K562 (cell line): ENCODE results near the gene IRX6. TPM values are rescaled to one million over a fixed set of nuclear protein-coding genes. Genes with fewer than 3 reads are reported as not detected.

Source experiments
- E2F3 ChIP-seq: fragments of 250-450 bp; sonication (Bioruptor Pico); IDR thresholded peaks from 2 replicates; pipeline ENCODE4 v1.4.0; 2020; ENCODE audit warnings: mild to moderate bottlenecking
- HDAC8 ChIP-seq: fragments of 450-650 bp; IDR thresholded peaks from 2 replicates; pipeline ENCODE4 v1.6.1; 2016; ENCODE audit warnings: mild to moderate bottlenecking, missing genetic modification characterization, moderate library complexity, missing compliant biosample characterization
- KDM5B ChIP-seq: fragments of 200-600 bp; sonication (generic); IDR thresholded peaks from 2 replicates; pipeline ENCODE4 v1.6.1; 2012; ENCODE audit warnings: low read depth, mild to moderate bottlenecking, moderate library complexity, low read length, control low read depth, inconsistent platforms; ENCODE audit not compliant: insufficient replicate concordance
- ZNF282 ChIP-seq: sonication (generic); formaldehyde crosslinking; IDR thresholded peaks from 2 replicates; pipeline ENCODE4 v1.8.1; 2023; ENCODE audit warnings: missing genetic modification reagents
- ZNF589 ChIP-seq: fragments of 200-800 bp; sonication (Bioruptor generic); IDR thresholded peaks from 2 replicates; pipeline ENCODE4 v1.6.1; 2016; ENCODE audit warnings: low read depth, missing genetic modification characterization, missing compliant biosample characterization
- ZNF696 ChIP-seq: fragments of 250-450 bp; sonication (Bioruptor Pico); conservative IDR thresholded peaks from 2 replicates; pipeline ENCODE4 v1.4.0; 2020; ENCODE audit warnings: mild to moderate bottlenecking, moderate library complexity
- polyA plus RNA-seq, 8 experiments: library from polyadenylated mRNA; depleted of rRNA in 4 of 8; stranded (reverse) in 5 of 8; unstranded in 3 of 8; fragments of >200 nt; fragmentation: Nextera tagmentation in 2 of 8; fragmentation: Illumina TruSeq in 1 of 8; extraction: Ambion mirVana in 2 of 8; extraction: Trizol in 1 of 8; gene quantifications; 2 replicates each; pipeline versions ENCODE4 v1.2.1 to v1.2.3, GENCODE V29; 2011 to 2014; ENCODE audit warnings: inconsistent platforms in 1 of 8, missing spikeins in 1 of 8
- total RNA-seq, 7 experiments: library from RNA; depleted of rRNA in 6 of 7; stranded (reverse); fragments of >200 nt in 6 of 7; fragmentation: Illumina TruSeq in 2 of 7; extraction: Trizol in 2 of 7; gene quantifications; 2 replicates each; pipeline versions ENCODE4 v1.2.1 to v1.2.3, GENCODE V29; 2011 to 2021; ENCODE audit warnings: low replicate concordance in 1 of 7
- TF ChIP-seq, protein P1 (sequence below): sonication (generic); formaldehyde crosslinking; IDR thresholded peaks from 2 replicates; pipeline ENCODE4 v1.8.0; 2023; ENCODE audit warnings: missing genetic modification reagents, mild to moderate bottlenecking, borderline replicate concordance

IRX6 gene
- total and polyA plus RNA-seq, 9 of the 15 experiments (the other 6 are each of a cell fraction or from before 2014, with no cell fraction given), result 0.07 to 0.29 (median 0.14) TPM; not detected in 4

DNA sequence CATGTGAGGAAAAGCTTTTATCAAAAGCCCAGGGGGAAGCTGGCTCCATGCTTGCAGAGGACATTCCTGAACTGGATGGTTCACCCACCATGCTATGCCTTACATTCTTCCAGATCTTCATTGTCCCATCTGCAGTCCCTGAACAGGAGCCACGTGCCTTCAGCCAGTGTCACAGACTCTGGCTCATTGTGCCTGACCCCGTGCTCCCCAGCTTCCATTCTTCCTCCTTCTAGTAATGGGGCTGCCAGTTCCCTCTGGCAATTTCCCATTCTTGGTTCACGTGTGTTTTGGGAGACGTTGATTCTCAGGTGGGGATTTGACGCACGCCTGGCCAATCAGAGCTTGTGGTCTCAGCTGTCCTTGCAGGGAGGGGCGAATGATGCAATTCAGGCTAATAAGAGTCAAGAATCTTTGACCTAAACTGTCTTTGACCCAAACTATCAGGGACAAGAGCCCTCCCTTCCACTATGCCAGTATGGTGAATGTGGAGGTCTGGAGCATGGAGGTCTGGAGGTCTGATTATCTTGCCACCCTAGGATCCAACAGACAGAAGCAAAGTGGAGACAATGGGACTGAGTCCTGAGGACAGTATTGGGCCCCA, 52.7 kb downstream of the IRX6 start (continued):
- TF ChIP-seq, protein P1, sequence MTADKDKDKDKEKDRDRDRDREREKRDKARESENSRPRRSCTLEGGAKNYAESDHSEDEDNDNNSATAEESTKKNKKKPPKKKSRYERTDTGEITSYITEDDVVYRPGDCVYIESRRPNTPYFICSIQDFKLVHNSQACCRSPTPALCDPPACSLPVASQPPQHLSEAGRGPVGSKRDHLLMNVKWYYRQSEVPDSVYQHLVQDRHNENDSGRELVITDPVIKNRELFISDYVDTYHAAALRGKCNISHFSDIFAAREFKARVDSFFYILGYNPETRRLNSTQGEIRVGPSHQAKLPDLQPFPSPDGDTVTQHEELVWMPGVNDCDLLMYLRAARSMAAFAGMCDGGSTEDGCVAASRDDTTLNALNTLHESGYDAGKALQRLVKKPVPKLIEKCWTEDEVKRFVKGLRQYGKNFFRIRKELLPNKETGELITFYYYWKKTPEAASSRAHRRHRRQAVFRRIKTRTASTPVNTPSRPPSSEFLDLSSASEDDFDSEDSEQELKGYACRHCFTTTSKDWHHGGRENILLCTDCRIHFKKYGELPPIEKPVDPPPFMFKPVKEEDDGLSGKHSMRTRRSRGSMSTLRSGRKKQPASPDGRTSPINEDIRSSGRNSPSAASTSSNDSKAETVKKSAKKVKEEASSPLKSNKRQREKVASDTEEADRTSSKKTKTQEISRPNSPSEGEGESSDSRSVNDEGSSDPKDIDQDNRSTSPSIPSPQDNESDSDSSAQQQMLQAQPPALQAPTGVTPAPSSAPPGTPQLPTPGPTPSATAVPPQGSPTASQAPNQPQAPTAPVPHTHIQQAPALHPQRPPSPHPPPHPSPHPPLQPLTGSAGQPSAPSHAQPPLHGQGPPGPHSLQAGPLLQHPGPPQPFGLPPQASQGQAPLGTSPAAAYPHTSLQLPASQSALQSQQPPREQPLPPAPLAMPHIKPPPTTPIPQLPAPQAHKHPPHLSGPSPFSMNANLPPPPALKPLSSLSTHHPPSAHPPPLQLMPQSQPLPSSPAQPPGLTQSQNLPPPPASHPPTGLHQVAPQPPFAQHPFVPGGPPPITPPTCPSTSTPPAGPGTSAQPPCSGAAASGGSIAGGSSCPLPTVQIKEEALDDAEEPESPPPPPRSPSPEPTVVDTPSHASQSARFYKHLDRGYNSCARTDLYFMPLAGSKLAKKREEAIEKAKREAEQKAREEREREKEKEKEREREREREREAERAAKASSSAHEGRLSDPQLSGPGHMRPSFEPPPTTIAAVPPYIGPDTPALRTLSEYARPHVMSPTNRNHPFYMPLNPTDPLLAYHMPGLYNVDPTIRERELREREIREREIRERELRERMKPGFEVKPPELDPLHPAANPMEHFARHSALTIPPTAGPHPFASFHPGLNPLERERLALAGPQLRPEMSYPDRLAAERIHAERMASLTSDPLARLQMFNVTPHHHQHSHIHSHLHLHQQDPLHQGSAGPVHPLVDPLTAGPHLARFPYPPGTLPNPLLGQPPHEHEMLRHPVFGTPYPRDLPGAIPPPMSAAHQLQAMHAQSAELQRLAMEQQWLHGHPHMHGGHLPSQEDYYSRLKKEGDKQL, result no peak
- TF ChIP-seq KDM5B, result no peak
- peak; percentile 95 for TF ChIP-seq ZNF589
- no peak for TF ChIP-seq ZNF282 (CRISPR knock-in tag)
- TF ChIP-seq ZNF696 (CRISPR knock-in tag), result no peak
- TF ChIP-seq E2F3, result no peak
- peak; percentile 83; the same call in 1 of the 2 replicates for TF ChIP-seq HDAC8 (tag)
